Hematopoietic multipotent progenitor cell (in vitro differentiated cells): ENCODE data around the gene MGST2. TPM values are rescaled to one million over a fixed set of nuclear protein-coding genes. Genes with fewer than 3 reads are reported as not detected.

Experiments used
- DNase-seq, 3 donors: peaks; one replicate each; pipeline ENCODE4 v3.0.0-alpha.2; 2011 to 2015; ENCODE audit warnings: low read depth in 2 of 3, low spot score in 2 of 3
- total RNA-seq: library from RNA; depleted of rRNA; stranded (reverse); fragments of >200 nt; gene quantifications from one replicate; pipeline ENCODE4 v1.2.3, GENCODE V29; 2012

MGST2 gene
- total RNA-seq, 1 donor, result 26.4 TPM

DNA sequence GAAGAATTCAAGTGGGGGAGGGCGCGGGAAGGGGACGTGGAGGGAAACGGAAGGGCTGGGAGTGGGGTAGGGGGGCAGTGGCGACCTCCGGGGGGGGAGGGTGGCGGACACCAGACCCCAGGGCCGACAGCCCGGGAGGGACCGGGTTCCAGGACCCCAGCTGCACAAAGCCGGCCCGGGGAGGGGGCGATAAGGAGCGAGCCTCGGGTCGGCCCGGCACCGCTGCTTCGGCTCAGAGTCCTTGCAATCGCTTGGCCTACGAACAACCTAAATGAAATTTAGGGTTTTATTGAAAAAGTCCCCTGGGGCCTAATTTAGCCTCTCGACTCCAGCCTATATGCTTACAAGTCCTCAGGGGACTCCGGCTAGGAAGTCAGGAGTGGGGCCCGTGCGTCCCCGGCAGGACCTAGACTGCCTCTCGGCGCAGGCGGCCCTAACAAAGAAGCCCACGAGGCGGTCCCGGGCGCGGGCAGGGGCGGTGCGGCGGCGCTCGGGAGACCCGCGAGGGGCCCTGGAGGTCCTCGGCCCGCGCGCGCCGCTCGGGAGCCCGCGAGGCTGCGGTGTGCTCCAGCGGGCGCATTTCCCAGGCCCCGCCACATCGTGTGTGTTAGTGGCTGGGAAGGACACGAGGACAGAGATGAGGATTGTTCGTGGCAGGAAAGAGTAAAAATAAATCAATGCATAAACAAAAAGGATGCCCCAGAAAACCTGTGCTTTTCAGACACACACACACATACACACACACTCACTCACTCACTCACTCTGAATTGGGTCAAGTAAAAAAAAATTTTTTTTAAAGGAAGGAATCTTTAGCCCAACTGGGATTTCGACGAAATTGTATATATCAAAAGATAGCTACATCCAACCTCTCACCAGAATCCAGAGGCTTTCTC lies 70.0 kb downstream of the MGST2 start:
- DNase-seq, result peak in 2 of 3 donors; percentile 33 to 54

DNA sequence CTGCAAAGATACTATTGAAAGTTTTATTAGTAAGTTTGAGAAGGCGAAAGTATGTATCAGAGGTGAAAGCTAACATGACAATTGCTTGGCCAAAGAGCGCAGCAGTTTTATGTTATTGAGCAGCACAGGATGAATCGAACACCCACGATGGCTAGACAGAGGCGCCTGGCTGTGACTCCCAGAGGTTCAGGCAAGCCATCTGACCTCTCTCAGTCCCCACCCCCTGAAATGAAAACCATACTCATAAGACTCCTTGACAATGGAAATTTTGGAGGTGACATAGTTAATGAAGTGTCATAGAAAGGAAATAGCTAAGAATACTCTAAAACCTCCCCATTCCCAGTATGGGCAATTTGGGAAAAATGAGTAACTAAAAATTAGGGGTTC lies 70.6 kb downstream of the MGST2 start:
- DNase-seq, result no peak

DNA sequence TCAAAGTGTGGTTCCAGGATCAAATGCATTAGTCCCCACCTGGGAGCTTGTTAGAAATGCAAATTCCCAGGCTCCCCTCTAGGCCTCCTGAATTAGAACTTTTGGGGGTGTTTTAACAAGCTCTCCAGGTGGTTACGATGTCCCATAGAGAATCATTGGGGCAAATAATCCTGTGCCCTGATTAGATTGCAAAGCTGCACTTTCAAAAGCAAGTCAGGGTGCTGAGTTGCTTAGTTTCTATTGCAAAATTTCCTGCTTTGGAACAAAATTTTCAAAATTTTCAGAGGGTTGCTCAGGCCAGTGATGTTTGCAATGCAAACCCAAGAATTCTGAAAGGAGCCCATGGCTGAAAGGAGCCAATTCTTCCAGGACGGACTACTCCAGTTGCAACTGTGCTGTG lies 71.0 kb downstream of the MGST2 start:
- no peak for DNase-seq

DNA sequence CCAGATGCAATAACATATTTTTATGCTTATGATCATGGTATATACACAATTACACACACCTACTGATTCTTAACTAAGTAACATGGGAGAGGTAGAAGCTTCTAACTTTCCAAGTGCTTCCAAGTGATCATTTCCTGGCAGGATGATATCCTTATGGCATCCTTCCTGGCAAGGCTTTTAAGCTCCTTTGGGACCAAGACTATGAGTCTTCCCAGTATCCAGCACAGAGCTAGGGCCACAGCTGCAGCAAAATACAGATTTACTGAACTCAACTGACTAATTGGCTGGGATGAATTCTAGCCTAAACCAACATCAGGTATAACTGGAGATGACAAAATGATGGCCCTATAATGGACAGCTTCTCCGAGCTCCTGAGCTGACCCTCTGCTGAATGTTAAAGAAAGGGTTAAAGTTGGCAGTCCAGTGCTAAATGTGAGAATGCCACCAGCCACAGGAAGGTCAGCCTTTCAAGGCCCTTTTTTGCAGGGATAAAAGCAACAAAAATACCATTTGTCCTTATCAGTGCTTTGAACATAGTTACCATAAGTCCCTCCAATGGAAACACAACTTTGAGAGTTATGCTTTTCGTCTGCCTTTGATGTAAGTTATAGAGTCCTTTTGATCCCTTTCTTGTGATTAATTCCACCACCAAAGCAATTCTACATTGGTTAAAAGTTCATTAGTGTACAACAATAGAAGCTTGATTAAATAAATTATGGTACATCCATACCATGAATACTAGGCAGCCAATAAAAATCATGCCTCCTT lies 73.4 kb downstream of the MGST2 start:
- no peak for DNase-seq

DNA sequence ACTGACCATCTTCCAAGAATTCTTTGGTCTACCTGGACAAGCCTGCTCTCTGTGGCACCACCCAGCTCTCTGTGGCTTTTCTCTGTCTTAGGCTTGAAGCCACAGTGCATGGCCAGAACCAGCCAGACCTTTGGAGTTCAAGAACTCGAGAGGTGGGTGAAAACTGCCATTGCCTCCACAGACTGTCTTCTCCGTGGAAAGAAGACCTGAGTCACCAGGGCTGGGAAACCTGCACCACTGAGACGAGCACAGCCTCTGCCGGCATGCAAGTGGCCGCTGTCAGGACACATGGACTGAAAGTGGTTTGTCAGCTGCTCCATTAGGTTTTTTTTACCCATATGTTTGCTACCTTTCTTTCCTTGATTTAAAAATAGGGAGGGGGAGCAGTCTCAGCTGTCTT lies 74.5 kb downstream of the MGST2 start:
- DNase-seq, result no peak

DNA sequence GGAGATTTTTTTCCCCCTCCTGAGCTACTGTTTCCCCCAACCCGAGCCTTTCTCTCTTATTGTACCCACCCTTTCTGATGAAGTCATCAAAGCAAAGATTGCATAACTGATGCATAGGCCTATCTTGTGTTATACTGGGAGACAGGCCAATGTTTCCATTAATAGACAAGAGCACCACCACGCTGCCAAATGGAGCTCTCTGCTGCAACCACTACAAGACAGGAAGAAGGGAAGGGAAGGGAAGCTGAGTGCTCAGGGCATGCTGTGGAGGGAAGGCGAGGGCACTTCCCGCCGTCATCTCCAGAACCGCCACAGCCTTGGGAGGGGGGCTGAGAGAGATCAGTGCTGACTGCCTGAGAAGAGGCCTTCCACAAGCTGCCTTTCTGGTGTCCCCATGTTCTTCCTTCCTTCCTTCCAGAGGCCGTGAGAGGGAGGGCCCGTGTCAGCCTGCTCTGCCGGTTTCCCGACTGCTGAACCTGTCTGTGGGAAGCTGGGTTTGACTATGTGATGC lies 75.0 kb downstream of the MGST2 start:
- DNase-seq, result peak in 2 of 3 donors; percentile 37 to 56

DNA sequence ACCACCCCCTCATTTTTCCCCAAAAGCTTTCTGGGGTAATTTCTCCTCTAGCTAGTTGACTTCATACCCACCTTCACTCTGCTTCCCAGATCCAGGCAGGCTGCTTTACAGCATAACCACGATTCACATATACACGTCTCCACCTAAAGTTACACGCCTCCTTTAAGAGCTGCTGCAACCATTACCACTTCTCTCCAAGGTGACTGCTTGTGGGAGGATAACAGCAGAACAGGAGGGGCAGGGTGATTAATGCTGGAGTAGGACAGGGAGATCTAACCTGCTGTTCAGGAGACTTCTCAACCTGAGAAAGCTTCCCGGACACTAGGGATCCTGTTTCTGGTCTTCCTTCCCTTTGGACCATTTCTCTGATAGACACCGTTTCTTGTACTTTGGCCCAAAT lies 77.4 kb downstream of the MGST2 start:
- DNase-seq, result no peak

DNA sequence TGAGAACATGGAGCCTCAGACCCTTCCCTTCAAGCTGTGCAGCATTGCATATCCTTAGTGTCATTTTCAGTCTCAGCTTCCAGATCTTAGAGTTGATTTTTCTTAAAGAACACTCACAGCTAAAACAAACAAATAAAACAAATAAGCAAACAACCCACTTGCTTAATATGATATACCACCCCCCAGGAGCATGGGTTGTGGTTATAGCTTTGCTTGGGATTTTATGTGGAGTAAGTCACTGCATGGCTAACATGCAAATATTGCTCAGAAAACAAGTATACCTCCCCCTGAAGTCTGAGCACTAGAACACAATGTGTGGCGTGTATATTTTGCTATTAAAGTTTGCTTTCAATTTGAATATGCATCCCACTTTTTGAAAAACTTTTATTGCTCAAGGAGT lies 78.6 kb downstream of the MGST2 start:
- no peak for DNase-seq

DNA sequence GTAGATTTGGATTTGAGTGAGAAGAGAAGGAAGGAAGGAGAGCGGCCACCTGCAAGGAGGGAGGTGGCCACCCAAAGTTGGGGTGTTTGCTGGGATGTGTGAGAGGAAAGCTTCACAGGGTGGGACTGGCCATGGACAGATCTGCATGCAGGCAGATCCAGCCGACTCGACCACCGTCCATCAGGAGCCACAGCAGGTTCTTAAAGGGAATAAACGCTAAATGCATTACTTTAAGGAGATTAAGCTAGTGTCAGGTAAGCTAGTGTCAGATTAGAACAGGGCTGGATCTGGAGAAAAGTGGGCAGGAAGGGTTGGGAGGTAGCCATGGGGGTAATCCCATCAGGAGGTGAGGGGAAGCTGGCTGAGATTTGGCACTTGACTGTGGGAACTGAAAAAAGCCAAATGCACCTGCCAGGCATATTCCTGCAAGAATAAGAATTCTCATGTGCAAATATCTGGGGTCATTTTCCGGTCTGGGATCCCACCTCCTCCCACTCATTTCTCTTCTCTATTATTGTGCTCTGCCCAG lies 79.6 kb downstream of the MGST2 start:
- DNase-seq, result no peak

DNA sequence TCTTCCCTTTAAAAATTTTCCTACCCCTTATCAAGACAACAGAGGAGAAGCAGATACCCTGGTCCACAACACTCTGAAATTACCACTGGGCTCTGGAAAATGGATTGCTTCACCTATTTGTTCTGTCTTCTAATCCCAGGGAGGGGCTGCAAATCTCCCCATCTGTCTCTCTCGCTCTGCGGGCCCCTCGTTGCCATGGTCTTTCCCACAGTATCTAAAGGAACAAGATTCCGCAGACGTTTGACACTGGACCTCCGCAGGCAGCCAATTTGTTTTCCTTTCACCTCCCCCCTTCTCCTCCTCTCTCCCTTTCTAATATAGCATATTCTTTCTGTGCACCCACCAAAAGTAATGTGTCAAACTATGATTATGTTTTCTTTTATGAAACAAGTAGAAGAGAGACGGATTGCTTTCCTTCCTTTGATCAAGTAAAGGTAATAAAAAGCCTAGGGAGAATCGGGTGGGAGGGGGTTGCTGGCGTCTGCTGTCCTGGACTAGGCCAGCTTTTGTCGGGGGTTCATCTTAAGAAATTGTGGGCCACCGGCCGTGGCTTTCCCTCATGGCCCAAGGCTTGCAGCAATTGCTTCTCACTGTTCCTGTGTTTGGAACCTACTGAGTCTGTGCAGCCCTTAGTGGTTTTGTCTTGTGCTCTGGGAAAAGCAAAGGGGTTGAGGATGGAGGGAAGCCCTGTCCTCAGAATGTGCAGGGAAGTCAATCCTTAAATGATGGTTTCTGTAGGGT lies 81.0 kb downstream of the MGST2 start:
- no peak for DNase-seq

DNA sequence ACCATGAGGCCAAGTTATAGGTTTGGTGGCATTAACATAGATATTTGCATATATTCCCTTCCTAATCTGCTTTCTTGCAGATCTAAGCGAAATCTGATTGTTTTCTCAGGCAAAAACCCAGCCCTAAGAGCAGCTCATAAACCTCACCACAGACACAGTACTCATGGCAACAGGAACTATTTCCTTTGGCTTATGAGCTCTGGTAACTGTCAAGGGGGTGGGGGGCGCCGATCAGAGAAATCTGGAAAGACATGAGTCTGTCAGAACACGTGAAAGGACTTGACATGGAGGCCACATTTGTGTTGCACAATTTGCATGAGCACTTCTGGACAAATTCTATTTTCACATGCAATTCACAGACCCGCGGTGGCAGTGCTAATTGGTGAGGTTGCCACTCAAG lies 83.7 kb downstream of the MGST2 start:
- peak in 1 of 3 donors; percentile 35 for DNase-seq

DNA sequence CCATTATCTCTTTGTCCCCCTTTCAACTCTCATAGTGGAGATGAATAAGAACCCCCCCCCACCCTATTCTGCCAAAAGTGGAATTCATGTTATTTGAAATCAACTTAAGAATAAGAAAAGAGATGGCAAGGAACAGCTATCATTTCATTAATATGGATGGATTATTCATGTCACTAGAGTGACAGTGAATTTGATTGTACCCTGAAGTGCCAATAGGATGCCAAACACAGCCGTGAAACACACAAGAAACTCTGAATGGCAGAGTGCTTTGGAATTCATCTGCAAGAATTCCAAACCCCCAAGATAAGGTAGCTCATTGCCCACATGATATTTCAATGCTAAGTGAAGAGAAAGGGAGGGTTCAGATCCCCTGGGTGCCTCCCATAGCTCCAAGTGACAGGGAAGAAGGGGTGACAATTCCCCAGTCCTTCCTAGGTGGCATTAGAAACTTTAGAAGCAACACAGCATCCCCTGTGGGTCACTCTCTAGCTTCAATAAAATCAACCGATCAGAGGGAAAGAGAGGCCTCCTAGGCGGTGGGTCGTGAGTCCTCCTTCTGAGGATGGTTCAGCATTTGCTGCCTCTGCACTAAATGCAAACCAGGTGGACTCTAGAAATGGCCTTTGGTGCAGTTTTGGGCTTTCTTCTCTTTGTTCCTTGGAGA lies 84.3 kb downstream of the MGST2 start:
- no peak for DNase-seq

DNA sequence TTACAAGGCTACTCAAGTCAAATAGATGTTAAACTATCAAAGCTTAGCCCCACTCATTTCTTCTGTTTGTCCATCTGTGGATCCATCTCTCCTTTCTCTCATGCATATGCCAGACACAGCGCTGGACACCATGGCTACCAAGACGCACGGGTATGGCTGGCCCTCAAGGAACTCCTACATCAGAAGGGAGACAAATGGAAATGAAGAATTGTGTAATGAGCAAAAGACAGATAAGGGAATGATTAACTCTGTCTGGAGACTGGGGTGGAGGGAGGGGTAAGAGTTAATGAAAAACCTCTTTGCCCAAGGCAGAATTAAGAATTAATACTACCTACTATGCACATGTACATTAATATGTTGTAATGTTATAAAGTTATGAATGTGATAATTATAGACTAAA lies 88.1 kb downstream of the MGST2 start:
- no peak for DNase-seq

Other genes with a start within 250 kb of the MGST2 start
- gene RAB33B, start 211.7 kb upstream of the MGST2 start, total RNA-seq, result 23.4 TPM
- gene SETD7, start 109.6 kb upstream of the MGST2 start, total RNA-seq, result 8.1 TPM